ENCODE measurements around the gene CCDC7. TPM values are rescaled to one million over a fixed set of nuclear protein-coding genes. Genes with fewer than 3 reads are reported as not detected.
"Not testable (repeated sequence)": the region's sequence is repeated elsewhere in the genome, so short reads cannot be mapped to it uniquely, and the experiment has no call there.

CCDC7 gene
- total RNA-seq, 1 experiment from 2014 or later = 5.4 TPM

DNA sequence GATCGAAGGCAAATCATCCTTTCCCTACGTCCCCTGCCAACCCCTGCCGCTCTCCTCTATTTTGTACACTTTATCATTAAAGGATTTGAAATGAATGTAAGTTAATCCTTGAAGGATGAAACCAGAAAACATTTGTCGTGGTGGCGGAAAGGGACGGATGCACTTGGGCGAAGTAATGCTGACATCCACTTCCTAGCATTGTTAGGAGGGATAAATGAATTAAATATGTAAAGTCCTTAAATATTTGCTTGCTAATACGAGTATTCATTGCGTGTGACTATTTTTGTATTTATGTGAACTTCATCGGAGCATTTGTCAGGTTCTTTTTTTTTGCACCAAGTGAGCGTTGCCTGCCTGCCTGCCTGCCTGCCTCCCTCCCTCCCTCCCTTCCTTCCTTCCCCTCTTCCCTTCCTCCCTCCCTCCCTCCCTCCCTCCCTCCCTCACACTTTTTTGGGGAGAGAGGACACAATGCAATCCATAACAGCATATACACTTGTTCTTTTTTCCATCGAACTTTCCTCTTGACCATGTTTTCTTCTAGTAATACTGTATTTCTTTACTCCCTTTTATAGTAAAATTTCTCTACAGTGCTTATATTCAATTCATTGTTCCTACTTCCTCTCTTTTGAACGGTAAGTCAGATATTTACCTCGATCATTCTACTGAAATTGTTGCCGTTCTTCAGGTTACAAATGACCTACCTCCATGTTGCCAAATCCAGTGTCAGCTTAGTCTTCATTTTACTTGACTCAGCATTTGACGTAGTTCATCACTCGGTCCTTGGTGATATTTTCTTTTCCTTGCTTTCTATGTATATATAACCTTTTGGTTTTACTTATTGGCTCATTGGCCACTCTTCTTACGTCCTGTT, 831 bp downstream of the CCDC7 start:
- peak; percentile 4 for DNase-seq (ENCODE audit: extremely low read depth, low read depth)

GRCh38 chr10:32454148-32454547, 8.2 kb downstream of the CCDC7 start:
- DNase-seq (ENCODE audit: extremely low read depth, low read depth) = no peak

DNA sequence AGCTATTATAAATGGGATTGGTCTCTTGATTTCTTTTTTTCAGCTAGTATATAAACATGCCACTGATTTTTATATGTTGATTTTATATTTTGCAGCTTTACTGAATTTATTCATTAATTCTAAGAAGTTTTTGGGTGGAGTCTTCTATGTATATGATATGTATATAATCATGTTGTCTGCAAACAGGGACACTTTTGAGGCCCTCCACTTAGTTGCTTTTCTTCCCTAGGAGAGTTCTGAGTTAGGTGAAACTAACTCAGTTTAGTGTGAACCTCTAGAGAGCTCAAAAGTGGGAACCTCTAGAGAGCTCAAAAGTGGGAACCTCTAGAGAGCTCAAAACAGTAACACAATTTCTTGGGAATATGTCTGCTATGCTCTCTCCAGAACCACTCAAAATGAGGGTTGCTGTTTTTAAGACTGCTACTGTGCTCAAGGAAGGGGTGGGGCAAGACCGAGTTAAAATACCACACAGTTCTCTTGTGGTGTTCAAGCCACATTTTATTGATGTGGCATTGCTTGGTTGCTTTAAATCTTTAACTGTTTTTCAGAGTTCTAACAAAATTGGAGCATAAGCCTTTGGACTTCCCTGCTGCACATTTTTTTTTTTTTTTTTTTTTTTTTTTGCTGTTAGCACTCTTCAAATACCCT, 13.2 kb downstream of the CCDC7 start:
- no peak for DNase-seq (ENCODE audit: extremely low read depth, low read depth)

DNA sequence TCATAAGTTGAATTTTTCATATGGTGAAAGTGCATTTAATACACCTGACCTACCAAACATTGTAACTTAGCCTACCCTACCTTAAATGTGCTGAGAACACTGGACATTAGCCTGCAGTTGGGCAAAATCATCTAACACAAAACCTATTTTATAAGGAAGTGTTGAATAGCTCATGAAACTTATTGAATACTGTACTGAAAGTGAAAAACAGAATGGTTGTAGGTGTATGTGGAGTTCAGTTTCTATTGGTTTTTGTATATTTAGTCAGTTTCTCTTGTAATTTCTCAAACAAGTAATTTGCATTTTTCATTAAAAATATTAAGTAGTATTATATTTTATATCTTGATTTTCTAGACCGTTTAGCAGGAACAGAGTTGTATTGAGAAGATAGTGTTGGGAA, 15.3 kb downstream of the CCDC7 start:
- DNase-seq (ENCODE audit: extremely low read depth, low read depth) = no peak

DNA sequence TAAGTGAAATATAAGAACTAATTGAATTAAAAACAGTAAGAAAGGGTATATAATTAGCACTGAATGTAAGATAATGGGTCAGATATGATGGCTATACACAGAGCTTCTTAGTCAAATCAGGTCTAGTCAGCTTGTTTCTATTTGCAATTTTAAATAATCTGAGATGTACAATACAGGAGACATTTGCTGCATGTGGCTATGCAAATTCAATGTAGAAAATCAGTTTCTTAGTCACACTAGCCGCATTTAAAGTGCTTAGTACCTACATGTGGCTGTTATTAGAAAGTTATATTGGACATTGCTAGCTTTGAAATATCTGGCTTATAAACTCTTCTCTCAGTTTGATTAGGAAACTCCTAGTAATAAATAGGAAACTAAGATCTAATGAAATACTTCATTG, 25.3 kb downstream of the CCDC7 start:
- DNase-seq (ENCODE audit: extremely low read depth, low read depth) = no peak

GRCh38 chr10:32477499-32477898, 31.6 kb downstream of the CCDC7 start:
- no peak for DNase-seq (ENCODE audit: extremely low read depth, low read depth)

GRCh38 chr10:32481606-32482005, 35.7 kb downstream of the CCDC7 start:
- DNase-seq (ENCODE audit: extremely low read depth, low read depth) = no peak

DNA sequence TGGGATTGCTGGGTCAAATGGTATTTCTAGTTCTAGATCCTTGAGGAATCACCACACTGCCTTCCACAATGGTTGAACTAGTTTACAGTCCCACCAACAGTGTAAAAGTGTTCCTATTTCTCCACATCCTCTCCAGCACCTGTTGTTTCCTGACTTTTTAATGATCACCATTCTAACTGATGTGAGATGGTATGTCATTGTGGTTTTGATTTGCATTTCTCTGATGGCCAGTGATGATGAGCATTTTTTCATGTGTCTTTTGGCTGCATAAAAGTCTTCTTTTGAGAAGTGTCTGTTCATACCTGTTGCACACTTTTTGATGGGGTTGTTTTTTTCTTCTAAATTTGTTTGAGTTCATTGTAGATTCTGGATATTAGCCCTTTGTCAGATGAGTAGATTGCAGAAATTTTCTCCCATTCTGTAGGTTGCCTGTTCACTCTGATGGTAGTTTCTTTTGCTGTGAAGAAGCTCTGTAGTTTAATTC, 37.1 kb downstream of the CCDC7 start:
- not testable (repeated sequence) for DNase-seq (ENCODE audit: extremely low read depth, low read depth)

GRCh38 chr10:32488038-32488437, 42.1 kb downstream of the CCDC7 start:
- not testable (repeated sequence) for DNase-seq (ENCODE audit: extremely low read depth, low read depth)

- DNase-seq (ENCODE audit: extremely low read depth, low read depth) = no peak
These were observed 43.2 kb downstream of the CCDC7 start for GRCh38 chr10:32489158-32489557.

DNA sequence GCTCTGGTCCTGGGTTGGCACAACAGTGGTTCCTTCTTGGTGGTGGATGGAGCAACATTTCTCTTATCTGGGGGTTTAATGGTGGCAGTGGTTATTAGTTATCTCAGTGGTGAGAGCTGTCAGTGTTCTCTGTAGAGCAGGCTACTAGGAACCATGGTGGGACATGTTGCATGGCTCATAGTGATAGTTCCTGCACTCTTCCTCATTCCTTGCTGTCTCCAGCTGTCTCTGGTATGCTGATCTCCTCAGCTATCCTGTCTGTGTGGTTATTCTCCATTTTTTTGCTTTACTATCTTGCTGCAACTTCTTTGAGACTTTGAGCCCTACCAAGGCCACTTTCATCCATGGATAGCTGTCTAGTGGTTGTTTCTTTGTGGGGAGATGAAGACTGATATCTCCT, 44.0 kb downstream of the CCDC7 start:
- no peak for DNase-seq (ENCODE audit: extremely low read depth, low read depth)

DNA sequence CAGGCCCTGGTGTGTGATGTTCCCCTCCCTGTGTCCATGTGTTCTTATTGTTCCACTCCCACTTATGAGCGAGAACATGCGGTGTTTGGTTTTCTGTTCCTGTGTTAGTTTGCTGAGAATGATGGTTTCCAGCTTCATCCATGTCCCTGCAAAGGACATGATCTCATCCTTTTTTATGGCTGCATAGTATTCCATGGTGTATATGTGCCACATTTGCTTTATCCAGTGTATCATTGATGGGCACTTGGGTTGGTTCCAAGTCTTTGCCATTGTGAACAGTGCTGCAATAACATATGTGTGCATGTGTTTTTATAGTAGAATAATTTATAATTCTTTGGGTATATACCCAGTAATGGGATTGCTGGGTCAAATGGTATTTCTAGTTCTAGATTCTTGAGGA, 48.6 kb downstream of the CCDC7 start:
- not testable (repeated sequence) for DNase-seq (ENCODE audit: extremely low read depth, low read depth)

GRCh38 chr10:32500136-32500535, 54.2 kb downstream of the CCDC7 start:
- not testable (repeated sequence) for DNase-seq (ENCODE audit: extremely low read depth, low read depth)

GRCh38 chr10:32501906-32502305, 56.0 kb downstream of the CCDC7 start:
- no peak for DNase-seq (ENCODE audit: extremely low read depth, low read depth)

DNA sequence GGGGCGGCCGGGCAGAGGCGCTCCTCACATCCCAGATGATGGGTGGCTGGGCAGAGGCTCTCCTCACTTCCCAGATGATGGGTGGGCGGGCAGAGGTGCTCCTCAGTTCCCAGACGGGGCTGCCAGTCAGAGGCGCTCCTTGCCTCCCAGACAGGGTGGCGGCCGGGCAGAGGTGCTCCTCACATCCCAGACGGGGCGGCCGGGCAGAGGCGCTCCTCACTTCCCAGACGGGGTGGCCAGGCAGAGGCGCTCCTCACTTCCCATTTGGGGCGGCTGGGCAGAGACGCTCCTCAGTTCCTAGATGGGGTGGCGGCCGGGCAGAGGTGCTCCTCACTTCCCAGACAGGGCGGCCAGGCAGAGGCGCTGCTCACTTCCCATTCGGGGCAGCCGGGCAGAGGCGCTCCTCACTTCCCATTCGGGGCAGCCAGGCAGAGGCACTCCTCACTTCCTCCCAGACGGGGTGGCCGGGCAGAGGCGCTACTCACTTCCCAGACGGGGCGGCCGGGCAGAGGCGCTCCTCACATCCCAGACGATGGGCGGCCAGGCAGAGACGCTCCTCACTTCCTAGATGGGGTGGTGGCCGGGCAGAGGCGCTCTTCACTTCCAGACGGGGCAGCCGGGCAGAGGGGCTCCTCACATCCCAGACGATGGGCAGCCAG, 60.0 kb downstream of the CCDC7 start:
- DNase-seq (ENCODE audit: extremely low read depth, low read depth) = not testable (repeated sequence)

DNA sequence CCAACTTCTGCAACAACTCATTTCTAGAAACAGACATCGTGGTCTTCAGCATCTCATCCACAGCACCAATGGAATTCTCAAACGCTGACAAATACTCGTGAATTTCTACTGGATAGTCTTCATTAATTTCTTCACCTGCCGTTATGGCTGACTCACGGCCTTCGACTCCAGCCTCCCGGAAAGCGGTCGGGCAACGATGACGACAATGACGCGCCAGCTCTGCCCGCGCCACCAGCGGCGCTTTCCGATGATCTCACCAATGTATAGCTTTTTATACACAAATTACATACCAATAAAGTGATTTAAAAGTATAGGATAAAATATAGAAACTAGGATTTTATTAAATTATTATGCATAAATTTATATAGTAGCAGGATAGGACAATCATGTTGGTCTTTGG, 65.7 kb downstream of the CCDC7 start:
- no peak for DNase-seq (ENCODE audit: extremely low read depth, low read depth)

GRCh38 chr10:32516567-32517495, 70.9 kb downstream of the CCDC7 start:
- DNase-seq (ENCODE audit: extremely low read depth, low read depth) = no peak

DNA sequence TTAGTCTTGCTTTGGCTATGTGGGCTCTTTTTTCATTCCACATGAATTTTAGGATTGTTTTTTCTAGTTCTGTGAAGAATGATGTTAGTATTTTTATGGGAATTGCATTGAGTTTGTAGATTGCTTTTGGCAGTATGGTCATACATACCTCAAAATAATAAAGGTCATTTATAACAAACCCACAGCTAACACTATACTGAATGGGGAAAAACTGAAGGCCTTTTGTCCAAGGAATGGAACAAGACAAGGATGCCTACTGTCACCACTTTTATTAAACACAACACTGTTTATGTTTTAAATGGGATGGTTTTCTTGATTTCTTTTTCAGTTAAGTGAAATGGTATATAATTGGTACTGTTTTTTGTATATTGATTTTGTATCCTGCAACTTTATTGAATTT, 84.3 kb downstream of the CCDC7 start:
- no peak for DNase-seq (ENCODE audit: extremely low read depth, low read depth)

- no peak for DNase-seq (ENCODE audit: extremely low read depth, low read depth)
These were observed 92.3 kb downstream of the CCDC7 start for GRCh38 chr10:32538256-32538655.

DNA sequence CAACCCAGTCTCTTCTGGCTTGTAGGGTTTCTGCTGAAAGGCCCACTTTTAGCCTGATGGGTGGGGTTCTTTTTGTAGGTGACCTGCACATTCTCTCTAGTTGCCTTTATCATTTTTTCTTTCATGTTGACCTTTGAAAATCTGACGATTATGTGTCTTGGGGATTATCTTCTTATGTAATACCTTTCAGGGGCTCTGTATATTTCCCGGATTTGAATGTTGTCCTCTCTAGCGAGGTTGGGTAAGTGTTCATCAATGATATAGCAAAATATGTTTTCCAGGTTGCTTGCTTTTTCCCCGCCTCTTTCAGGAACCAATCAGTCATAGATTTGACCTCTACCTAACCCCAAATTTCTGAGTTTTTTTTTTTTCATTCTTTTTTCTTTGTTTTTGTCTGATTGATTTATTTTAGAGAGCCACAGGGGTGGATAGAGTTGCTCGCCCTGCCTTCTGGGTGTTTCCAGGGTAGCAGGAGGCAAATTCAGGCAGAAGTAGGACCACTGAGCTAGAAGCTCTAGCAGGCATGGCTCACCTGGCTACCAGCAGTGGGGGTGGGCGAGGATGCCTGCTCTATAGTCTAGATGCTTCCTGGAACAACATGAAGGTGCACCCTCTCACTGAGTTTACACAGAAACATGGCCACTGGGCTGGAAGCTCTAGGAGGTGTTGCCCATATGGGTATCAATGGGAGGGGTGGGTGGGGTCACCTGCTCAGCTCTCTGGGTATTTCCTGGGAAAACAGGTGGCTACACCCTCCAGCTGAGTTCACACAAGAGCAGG, 94.9 kb downstream of the CCDC7 start:
- DNase-seq (ENCODE audit: extremely low read depth, low read depth) = no peak
